K562 (cell line): Measurements from ENCODE around the gene IMMP2L. TPM values are rescaled to one million over a fixed set of nuclear protein-coding genes. Genes with fewer than 3 reads are reported as not detected.

Source experiments
- CBFA2T3 ChIP-seq: fragments of 450-650 bp; IDR thresholded peaks from 2 replicates; pipeline ENCODE4 v1.6.1; 2017
- CBX2 ChIP-seq: fragments of 200-600 bp; sonication (generic); IDR thresholded peaks from one replicate; pipeline ENCODE4 v1.6.1; 2012; ENCODE audit warnings: mild to moderate bottlenecking, low read length, inconsistent platforms; ENCODE audit not compliant: insufficient read depth, poor library complexity, severe bottlenecking
- CHCHD3 ChIP-seq: fragments of 250-450 bp; sonication (Bioruptor Pico); IDR thresholded peaks from 2 replicates; pipeline ENCODE4 v2.1.2; 2022; ENCODE audit warnings: mild to moderate bottlenecking
- DNMT1 ChIP-seq: fragments of 450-650 bp; IDR thresholded peaks from 2 replicates; pipeline ENCODE4 v1.6.1; 2016; ENCODE audit warnings: antibody characterized with exemption, mild to moderate bottlenecking
- GABPB1 ChIP-seq: sonication (generic); formaldehyde crosslinking; IDR thresholded peaks from 2 replicates; pipeline ENCODE4 v1.8.0; 2022; ENCODE audit warnings: mild to moderate bottlenecking, missing genetic modification reagents
- JUN ChIP-seq, 2 experiments: sonication (generic) in 1 of 2; formaldehyde crosslinking in 1 of 2; IDR thresholded peaks; 2 replicates each; pipeline versions ENCODE4 v1.6.1 to v1.8.0; 2012 to 2022; ENCODE audit warnings: borderline replicate concordance in 2 of 2, mild to moderate bottlenecking in 2 of 2, improper control_type of control experiment in 1 of 2, low read depth in 1 of 2, low read length in 1 of 2, missing genetic modification reagents in 1 of 2
- KHSRP ChIP-seq: fragments of 450-650 bp; IDR thresholded peaks from 2 replicates; pipeline ENCODE4 v1.6.1; 2017
- LCOR ChIP-seq: sonication (generic); formaldehyde crosslinking; IDR thresholded peaks from 2 replicates; pipeline ENCODE4 v1.8.0; 2022; ENCODE audit warnings: mild to moderate bottlenecking, missing genetic modification reagents
- NR2C2 ChIP-seq, 2 experiments: fragments of 200-800 bp in 1 of 2; sonication (Bioruptor generic) in 1 of 2; sonication (generic) in 1 of 2; formaldehyde crosslinking in 1 of 2; IDR thresholded peaks; 2 replicates each; pipeline versions ENCODE4 v1.6.1 to v1.8.0; 2016 to 2022; ENCODE audit warnings: mild to moderate bottlenecking in 1 of 2, missing compliant biosample characterization in 1 of 2, missing genetic modification characterization in 1 of 2, missing genetic modification reagents in 1 of 2
- POLR2B ChIP-seq: fragments of 450-650 bp; IDR thresholded peaks from 2 replicates; pipeline ENCODE4 v1.6.1; 2018; ENCODE audit warnings: low read depth; ENCODE audit not compliant: partially characterized antibody
- POLR3G ChIP-seq: IDR thresholded peaks from 2 replicates; pipeline ENCODE4 v1.6.1; 2011; ENCODE audit not compliant: insufficient read length, insufficient replicate concordance; ENCODE audit errors: extremely low read depth
- RBM14 ChIP-seq: fragments of 200-400 bp; formaldehyde crosslinking; IDR thresholded peaks from 2 replicates; pipeline ENCODE4 v1.6.1; 2018; ENCODE audit warnings: low read depth, mild to moderate bottlenecking, low read length, moderate library complexity, borderline replicate concordance; ENCODE audit not compliant: insufficient read depth
- SMARCE1 ChIP-seq: fragments of 450-650 bp; IDR thresholded peaks from 2 replicates; pipeline ENCODE4 v1.7.1; 2016; ENCODE audit warnings: mild to moderate bottlenecking
- SREBF1 ChIP-seq: fragments of 150-350 bp; IDR thresholded peaks from 2 replicates; pipeline ENCODE4 v1.6.1; 2014; ENCODE audit warnings: antibody characterized with exemption, low read depth, low read length, borderline replicate concordance
- STAT5A ChIP-seq: IDR thresholded peaks from 2 replicates; pipeline ENCODE4 v1.6.1; 2012; ENCODE audit warnings: low read length, inconsistent platforms, borderline replicate concordance
- UBTF ChIP-seq, 2 experiments: IDR thresholded peaks; 2 replicates each; pipeline ENCODE4 v1.6.1; 2012; ENCODE audit warnings: improper control_type of control experiment in 2 of 2, low read depth in 2 of 2, low read length in 2 of 2, borderline replicate concordance in 1 of 2
- ZEB2 ChIP-seq: fragments of 450-650 bp; IDR thresholded peaks from 2 replicates; pipeline ENCODE4 v1.6.1; 2016
- ZHX1 ChIP-seq: fragments of 150-350 bp; conservative IDR thresholded peaks from 2 replicates; pipeline ENCODE4 v1.6.1; 2014; ENCODE audit warnings: low read length
- ZNF239 ChIP-seq: fragments of 250-450 bp; sonication (Bioruptor Pico); IDR thresholded peaks from 2 replicates; pipeline ENCODE4 v1.4.0; 2020; ENCODE audit warnings: mild to moderate bottlenecking
- ZNF586 ChIP-seq: fragments of 450-650 bp; formaldehyde crosslinking; conservative IDR thresholded peaks from 2 replicates; pipeline ENCODE4 v1.4.0; 2020; ENCODE audit warnings: mild to moderate bottlenecking, moderate library complexity
- ZNF668 ChIP-seq: fragments of 250-450 bp; sonication (Bioruptor Pico); IDR thresholded peaks from 2 replicates; pipeline ENCODE4 v1.8.0; 2022; ENCODE audit warnings: mild to moderate bottlenecking, inconsistent platforms
- ZNF699 ChIP-seq: fragments of 250-450 bp; sonication (Bioruptor Pico); IDR thresholded peaks from 2 replicates; pipeline ENCODE4 v1.8.0; 2021; ENCODE audit warnings: mild to moderate bottlenecking, moderate library complexity; ENCODE audit not compliant: insufficient replicate concordance
- ZNF77 ChIP-seq: fragments of 250-450 bp; sonication (Bioruptor Pico); IDR thresholded peaks from 2 replicates; pipeline ENCODE4 v1.5.0; 2020
- polyA plus RNA-seq, 8 experiments: library from polyadenylated mRNA; depleted of rRNA in 4 of 8; stranded (reverse) in 5 of 8; unstranded in 3 of 8; fragments of >200 nt; fragmentation: Nextera tagmentation in 2 of 8; fragmentation: Illumina TruSeq in 1 of 8; extraction: Ambion mirVana in 2 of 8; extraction: Trizol in 1 of 8; gene quantifications; 2 replicates each; pipeline versions ENCODE4 v1.2.1 to v1.2.3, GENCODE V29; 2011 to 2014; ENCODE audit warnings: inconsistent platforms in 1 of 8, missing spikeins in 1 of 8
- total RNA-seq, 7 experiments: library from RNA; depleted of rRNA in 6 of 7; stranded (reverse); fragments of >200 nt in 6 of 7; fragmentation: Illumina TruSeq in 2 of 7; extraction: Trizol in 2 of 7; gene quantifications; 2 replicates each; pipeline versions ENCODE4 v1.2.1 to v1.2.3, GENCODE V29; 2011 to 2021; ENCODE audit warnings: low replicate concordance in 1 of 7
- TF ChIP-seq, protein P1 (sequence below): fragments of 250-450 bp; sonication (Bioruptor Pico); IDR thresholded peaks from 2 replicates; pipeline ENCODE4 v1.5.1; 2021; ENCODE audit warnings: mild to moderate bottlenecking

The IMMP2L gene
- total and polyA plus RNA-seq, 9 of the 15 experiments (the other 6 are each of a cell fraction or from before 2014, with no cell fraction given), result 29.7 to 116 (median 53.0) TPM

- TF ChIP-seq JUN (IDR thresholded peaks at IDR 0.05; ENCODE audit: borderline replicate concordance, low read depth, low read length) (0 out of 2 replicates have a peak, but pooled peaks have one; percentile 24), JUN (CRISPR knock-in tag; IDR thresholded peaks at IDR 0.05; ENCODE audit: borderline replicate concordance) (no peak), CHCHD3 (CRISPR knock-in tag) (no peak), ZNF77 (CRISPR knock-in tag) (no peak), SMARCE1 (peak; percentile 62; the same call in 1 of the 2 replicates), ZEB2 (peak; percentile 42; the same call in 1 of the 2 replicates), ZHX1 (no peak), SREBF1 (no peak), ZNF699 (CRISPR knock-in tag) (no peak), ZNF586 (no peak), GABPB1 (CRISPR knock-in tag) (no peak), CBFA2T3 (peak; percentile 42; the same call in 1 of the 2 replicates), POLR3G (no peak), DNMT1 (no peak), ZNF668 (CRISPR knock-in tag) (no peak), RBM14 (no peak), POLR2B (no peak), ZNF239 (no peak), KHSRP (no peak), LCOR (CRISPR knock-in tag) (no peak), STAT5A (no peak), CBX2 (no peak), UBTF (IDR thresholded peaks at IDR 0.05; ENCODE audit: borderline replicate concordance in 1 of 2, low read depth in 2 of 2, low read length in 2 of 2) (no peak), NR2C2 (CRISPR knock-in tag; IDR thresholded peaks at IDR 0.05) (no peak), NR2C2 (tag; IDR thresholded peaks at IDR 0.05) (no peak)
- TF ChIP-seq, protein P1, sequence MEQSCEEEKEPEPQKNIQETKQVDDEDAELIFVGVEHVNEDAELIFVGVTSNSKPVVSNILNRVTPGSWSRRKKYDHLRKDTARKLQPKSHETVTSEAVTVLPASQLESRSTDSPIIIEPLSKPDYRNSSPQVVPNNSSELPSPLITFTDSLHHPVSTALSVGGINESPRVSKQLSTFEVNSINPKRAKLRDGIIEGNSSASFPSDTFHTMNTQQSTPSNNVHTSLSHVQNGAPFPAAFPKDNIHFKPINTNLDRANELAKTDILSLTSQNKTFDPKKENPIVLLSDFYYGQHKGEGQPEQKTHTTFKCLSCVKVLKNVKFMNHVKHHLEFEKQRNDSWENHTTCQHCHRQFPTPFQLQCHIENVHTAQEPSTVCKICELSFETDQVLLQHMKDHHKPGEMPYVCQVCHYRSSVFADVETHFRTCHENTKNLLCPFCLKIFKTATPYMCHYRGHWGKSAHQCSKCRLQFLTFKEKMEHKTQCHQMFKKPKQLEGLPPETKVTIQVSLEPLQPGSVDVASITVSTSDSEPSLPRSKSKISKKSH (CRISPR knock-in tag), result no peak
Observed at GRCh38 chr7:111255576-111255975, 306.7 kb downstream of the IMMP2L start (continued).
